ENCODE results near the gene SPECC1L.
"Not testable (repeated sequence)": the region's sequence is repeated elsewhere in the genome, so short reads cannot be mapped to it uniquely, and the experiment has no call there.

- not testable (repeated sequence) for TF ChIP-seq CTCF (IDR thresholded peaks at IDR 0.05; ENCODE audit: insufficient read depth, low read length, poor library complexity, severe bottlenecking); EZH2phosphoT487 (conservative IDR thresholded peaks at IDR 0.05; ENCODE audit: low read length)
Measured at GRCh38 chr22:24262185-24262749, 8.4 kb upstream of the SPECC1L start.

Measured in SU-DHL-6 (cell line).